ENCODE data around the gene POU2F3. TPM values are rescaled to one million over a fixed set of nuclear protein-coding genes. Genes with fewer than 3 reads are reported as not detected.

The POU2F3 gene
- polyA plus RNA-seq, 1 experiment = not detected

GRCh38 chr11:120294096-120294495, 54.2 kb downstream of the POU2F3 start:
- no peak for DNase-seq (ENCODE audit: low read depth, low spot score)
- no peak overlapping the region for H3K4me3 ChIP-seq (ENCODE audit: low read depth, low read length)
- H3K27me3 ChIP-seq (ENCODE audit: control insufficient read depth, insufficient read depth, low read length) = peaks cover 76% of the 10 kb centered on the region
- ChIA-PET CTCF (no interaction called here), POLR2A (no interaction called here)
- TF ChIP-seq CTCF (IDR thresholded peaks at IDR 0.05; ENCODE audit: low read depth, low read length) = no peak
- H3K27ac ChIP-seq (ENCODE audit: low read depth, low read length) = no peak overlapping the region
- H3K9me3 ChIP-seq (ENCODE audit: control insufficient read depth, insufficient read depth, low read length) = no peaks in the 10 kb centered on the region

GRCh38 chr11:120295099-120295498, 55.2 kb downstream of the POU2F3 start:
- Histone ChIP-seq H3K9me3 (ENCODE audit: control insufficient read depth, insufficient read depth, low read length) (no peaks in the 10 kb centered on the region), H3K27ac (ENCODE audit: low read depth, low read length) (no peak overlapping the region), H3K4me3 (ENCODE audit: low read depth, low read length) (no peak overlapping the region), H3K27me3 (ENCODE audit: control insufficient read depth, insufficient read depth, low read length) (peaks cover 69% of the 10 kb centered on the region)
- CTCF ChIA-PET = no interaction called here
- POLR2A ChIA-PET = no interaction called here
- TF ChIP-seq CTCF (IDR thresholded peaks at IDR 0.05; ENCODE audit: low read depth, low read length) = no peak
- no peak for DNase-seq (ENCODE audit: low read depth, low spot score)

- CTCF ChIA-PET = interaction anchor here (1.1 to 13.1 kb wide), 3 partner anchors 66 to 127 kb away, joined by 3 to 301 read pairs (median 3); no protein-coding TSS in a partner anchor
- no peak overlapping the region for H3K4me3 ChIP-seq (ENCODE audit: low read depth, low read length)
- H3K27me3 ChIP-seq (ENCODE audit: control insufficient read depth, insufficient read depth, low read length) = peaks cover 66% of the 10 kb centered on the region
- H3K27ac ChIP-seq (ENCODE audit: low read depth, low read length) = no peak overlapping the region
- TF ChIP-seq CTCF (IDR thresholded peaks at IDR 0.05; ENCODE audit: low read depth, low read length) = no peak
- H3K9me3 ChIP-seq (ENCODE audit: control insufficient read depth, insufficient read depth, low read length) = no peaks in the 10 kb centered on the region
- DNase-seq (ENCODE audit: low read depth, low spot score) = no peak
- POLR2A ChIA-PET = no interaction called here
Measured at GRCh38 chr11:120296554-120296953, 56.6 kb downstream of the POU2F3 start.

- no peak for TF ChIP-seq CTCF (IDR thresholded peaks at IDR 0.05; ENCODE audit: low read depth, low read length)
- CTCF ChIA-PET = interaction anchor here (0.6 to 13.1 kb wide), 3 partner anchors 63 to 445 kb away, joined by 3 to 301 read pairs (median 156); no protein-coding TSS in a partner anchor
- no peak for DNase-seq (ENCODE audit: low read depth, low spot score)
- Histone ChIP-seq H3K27ac (ENCODE audit: low read depth, low read length) (no peak overlapping the region), H3K27me3 (ENCODE audit: control insufficient read depth, insufficient read depth, low read length) (peaks cover 63% of the 10 kb centered on the region), H3K4me3 (ENCODE audit: low read depth, low read length) (no peak overlapping the region), H3K9me3 (ENCODE audit: control insufficient read depth, insufficient read depth, low read length) (no peaks in the 10 kb centered on the region)
- POLR2A ChIA-PET = no interaction called here
Measured at GRCh38 chr11:120298461-120298860, 58.5 kb downstream of the POU2F3 start.

GRCh38 chr11:120302001-120302805, 62.3 kb downstream of the POU2F3 start:
- TF ChIP-seq CTCF (IDR thresholded peaks at IDR 0.05; ENCODE audit: low read depth, low read length) = no peak

More at GRCh38 chr11:120302001-120302805, 62.3 kb downstream of the POU2F3 start:
- no peak overlapping the region for H3K4me3 ChIP-seq (ENCODE audit: low read depth, low read length)
- POLR2A ChIA-PET = no interaction called here
- no peak overlapping the region for H3K27ac ChIP-seq (ENCODE audit: low read depth, low read length)
- H3K9me3 ChIP-seq (ENCODE audit: control insufficient read depth, insufficient read depth, low read length) = no peaks in the 10 kb centered on the region
- no peak for DNase-seq (ENCODE audit: low read depth, low spot score)
- CTCF ChIA-PET = interaction anchor here (0.6 to 13.1 kb wide), 40 partner anchors 12 to 1350 kb away, joined by 3 to 301 read pairs (median 4); partner anchors contain the start of gene TLCD5
- H3K27me3 ChIP-seq (ENCODE audit: control insufficient read depth, insufficient read depth, low read length) = peaks cover 27% of the 10 kb centered on the region
